ENCODE results near the gene BACH2.
"Not testable (repeated sequence)": the region's sequence is repeated elsewhere in the genome, so short reads cannot be mapped to it uniquely, and the experiment has no call there.

The BACH2 gene

GRCh38 chr6:89917801-89918366, 378.8 kb downstream of the BACH2 start:
- no peak for TF ChIP-seq POLR2A (IDR thresholded peaks at IDR 0.05; ENCODE audit: low read depth, low read length)
- no peak for TF ChIP-seq TAF1 (IDR thresholded peaks at IDR 0.05; ENCODE audit: borderline replicate concordance, low read depth, low read length)
- TF ChIP-seq POLR2AphosphoS5 (IDR thresholded peaks at IDR 0.05; ENCODE audit: low read depth, low read length): no peak
- no peak for FAIRE-seq
- no peak for DNase-seq (ENCODE audit: insufficient read length)

GRCh38 chr6:89917216-89917615, 379.4 kb downstream of the BACH2 start:
- FAIRE-seq (no peak), DNase-seq (ENCODE audit: insufficient read length) (no peak)
- TF ChIP-seq POLR2A (IDR thresholded peaks at IDR 0.05; ENCODE audit: low read depth, low read length) (no peak), POLR2AphosphoS5 (IDR thresholded peaks at IDR 0.05; ENCODE audit: low read depth, low read length) (no peak), TAF1 (IDR thresholded peaks at IDR 0.05; ENCODE audit: borderline replicate concordance, low read depth, low read length) (no peak)

- no peak for FAIRE-seq
- TF ChIP-seq POLR2AphosphoS5 (IDR thresholded peaks at IDR 0.05; ENCODE audit: low read depth, low read length) (no peak), TAF1 (IDR thresholded peaks at IDR 0.05; ENCODE audit: borderline replicate concordance, low read depth, low read length) (no peak), POLR2A (IDR thresholded peaks at IDR 0.05; ENCODE audit: low read depth, low read length) (no peak)
- no peak for DNase-seq (ENCODE audit: insufficient read length)
Observed at GRCh38 chr6:89916136-89916920, 380.3 kb downstream of the BACH2 start.

- DNase-seq (ENCODE audit: insufficient read length): no peak
- no peak for TF ChIP-seq POLR2A (IDR thresholded peaks at IDR 0.05; ENCODE audit: low read depth, low read length)
- no peak for TF ChIP-seq TAF1 (IDR thresholded peaks at IDR 0.05; ENCODE audit: borderline replicate concordance, low read depth, low read length)
- TF ChIP-seq POLR2AphosphoS5 (IDR thresholded peaks at IDR 0.05; ENCODE audit: low read depth, low read length): no peak
- FAIRE-seq: no peak
Observed at GRCh38 chr6:89910902-89911240, 385.8 kb downstream of the BACH2 start.

GRCh38 chr6:89910001-89910901, 386.4 kb downstream of the BACH2 start:
- not testable (repeated sequence) for FAIRE-seq; DNase-seq (ENCODE audit: insufficient read length)

GRCh38 chr6:89895276-89895874, 401.3 kb downstream of the BACH2 start:
- FAIRE-seq (no peak), DNase-seq (ENCODE audit: insufficient read length) (no peak)
- no peak for TF ChIP-seq POLR2A (IDR thresholded peaks at IDR 0.05; ENCODE audit: low read depth, low read length)
- no peak for TF ChIP-seq TAF1 (IDR thresholded peaks at IDR 0.05; ENCODE audit: borderline replicate concordance, low read depth, low read length)

GRCh38 chr6:89894169-89894568, 402.5 kb downstream of the BACH2 start, which contains the start of gene GJA10:
Gene GJA10 (plus strand): TSS chr6:89894469. CDS start chr6:89894469, 0 bp downstream.
- DNase-seq (ENCODE audit: insufficient read length): no peak
- TF ChIP-seq POLR2A (IDR thresholded peaks at IDR 0.05; ENCODE audit: low read depth, low read length) (no peak), POLR2AphosphoS5 (IDR thresholded peaks at IDR 0.05; ENCODE audit: low read depth, low read length) (no peak), TAF1 (IDR thresholded peaks at IDR 0.05; ENCODE audit: borderline replicate concordance, low read depth, low read length) (no peak)
- no peak for FAIRE-seq

- FAIRE-seq; DNase-seq (ENCODE audit: insufficient read length): not testable (repeated sequence)
Observed at GRCh38 chr6:89892577-89892976, 404.1 kb downstream of the BACH2 start.

- not testable (repeated sequence) for DNase-seq (ENCODE audit: insufficient read length); FAIRE-seq
Observed at GRCh38 chr6:89890845-89891528, 405.7 kb downstream of the BACH2 start.

- TF ChIP-seq POLR2A (IDR thresholded peaks at IDR 0.05; ENCODE audit: low read depth, low read length) (no peak), TAF1 (IDR thresholded peaks at IDR 0.05; ENCODE audit: borderline replicate concordance, low read depth, low read length) (no peak), POLR2AphosphoS5 (IDR thresholded peaks at IDR 0.05; ENCODE audit: low read depth, low read length) (no peak)
- FAIRE-seq: no peak
- no peak for DNase-seq (ENCODE audit: insufficient read length)
Observed at GRCh38 chr6:89888871-89889270, 407.8 kb downstream of the BACH2 start.

- DNase-seq (ENCODE audit: insufficient read length) (no peak), FAIRE-seq (no peak)
- TF ChIP-seq POLR2AphosphoS5 (IDR thresholded peaks at IDR 0.05; ENCODE audit: low read depth, low read length): no peak
Observed at GRCh38 chr6:89888138-89888514, 408.5 kb downstream of the BACH2 start.

Measured in GM12892 (cell line).